GM18867 (cell line): Measurements from ENCODE around the gene ALOX5.
A peak's percentile ranks its signal among the peaks of the same experiment; 100 is the strongest.

Source experiments
- ATAC-seq: cut with Tn5 transposase; IDR thresholded peaks from one replicate; pipeline ENCODE4 v1.9.1; 2021; ENCODE audit warnings: mild to moderate bottlenecking, moderate library complexity; ENCODE audit not compliant: unreplicated experiment

Gene ALOX5

GRCh38 chr10:45441239-45442190, 67.5 kb downstream of the ALOX5 start:
- ATAC-seq, result no peak

- ATAC-seq, result no peak
Measured at GRCh38 chr10:45442251-45442650, 68.2 kb downstream of the ALOX5 start.

- no peak for ATAC-seq
Measured at GRCh38 chr10:45442662-45443061, 68.6 kb downstream of the ALOX5 start.

- no peak for ATAC-seq
Measured at GRCh38 chr10:45443101-45444009, 69.3 kb downstream of the ALOX5 start.

- no peak for ATAC-seq
Measured at GRCh38 chr10:45444022-45444421, 70.0 kb downstream of the ALOX5 start.

- ATAC-seq, result no peak
Measured at GRCh38 chr10:45444976-45445898, 71.2 kb downstream of the ALOX5 start.

GRCh38 chr10:45446858-45447257, 72.8 kb downstream of the ALOX5 start:
- ATAC-seq, result no peak

GRCh38 chr10:45447416-45447815, 73.4 kb downstream of the ALOX5 start:
- no peak for ATAC-seq

GRCh38 chr10:45450866-45451265, 76.8 kb downstream of the ALOX5 start:
- no peak for ATAC-seq

GRCh38 chr10:45451407-45451806, 77.4 kb downstream of the ALOX5 start:
- no peak for ATAC-seq

- ATAC-seq, result no peak
Measured at GRCh38 chr10:45452268-45452667, 78.3 kb downstream of the ALOX5 start.

- ATAC-seq, result no peak
Measured at GRCh38 chr10:45452743-45453452, 78.9 kb downstream of the ALOX5 start.

GRCh38 chr10:45453639-45454255, 79.7 kb downstream of the ALOX5 start:
- ATAC-seq, result no peak

- no peak for ATAC-seq
Measured at GRCh38 chr10:45454262-45454661, 80.2 kb downstream of the ALOX5 start.

- peak; percentile 54 for ATAC-seq
Measured at GRCh38 chr10:45454859-45455258, 80.8 kb downstream of the ALOX5 start.

- no peak for ATAC-seq
Measured at GRCh38 chr10:45456233-45456632, 82.2 kb downstream of the ALOX5 start.

- no peak for ATAC-seq
Measured at GRCh38 chr10:45456822-45457221, 82.8 kb downstream of the ALOX5 start.

- no peak for ATAC-seq
Measured at GRCh38 chr10:45457487-45457886, 83.5 kb downstream of the ALOX5 start.

- peak; percentile 39 for ATAC-seq
Measured at GRCh38 chr10:45460235-45460878, 86.3 kb downstream of the ALOX5 start.
